Pancreas (tissue), 10 donors: Measurements from ENCODE around the gene CCER1. TPM values are rescaled to one million over a fixed set of nuclear protein-coding genes. Genes with fewer than 3 reads are reported as not detected.

Experiments used
- ATAC-seq, 4 donors: fragments of 200-7000 bp; cut with Tn5 transposase; one replicate each; pipeline versions ENCODE4 v1.8.0 to v1.9.1; 2020; ENCODE audit warnings: mild to moderate bottlenecking in 4 of 4, moderate library complexity in 4 of 4
- DNase-seq, 6 donors: peaks; one replicate each; pipeline ENCODE4 v3.0.0-alpha.2; 2020
- FAIRE-seq: peaks from 2 replicates; lab custom pipeline; 2012; peaks lifted over from hg19 to GRCh38; lab: Jason Lieb, UNC
- H3K27ac ChIP-seq, 4 donors: fragments of 200-600 bp; sonication (generic); 1 replicate in 3 of 4; 2 replicates in 1 of 4; pipeline versions ENCODE4 v1.5.0 to v1.8.0; 2020
- H3K27me3 ChIP-seq, 4 donors: fragments of 200-600 bp; one replicate each; pipeline ENCODE4 v1.8.0; 2021
- H3K36me3 ChIP-seq, 3 donors: fragments of 200-600 bp; sonication (generic) in 1 of 3; one replicate each; pipeline versions ENCODE4 v1.5.0 to v1.8.0; 2020 to 2021
- H3K4me1 ChIP-seq, 3 donors: fragments of 200-600 bp; one replicate each; pipeline ENCODE4 v1.8.0; 2021
- H3K4me3 ChIP-seq, 4 donors: fragments of 200-600 bp; sonication (generic) in 2 of 4; one replicate each; pipeline versions ENCODE4 v1.5.0 to v1.8.0; 2020 to 2021
- H3K9me3 ChIP-seq, 4 donors: fragments of 200-600 bp; one replicate each; pipeline ENCODE4 v1.8.0; 2021
- CTCF ChIP-seq, 4 donors: fragments of 200-600 bp; sonication (generic) in 3 of 4; IDR thresholded peaks; one replicate each; pipeline versions ENCODE4 v1.5.0 to v1.8.0; 2021; ENCODE audit warnings: antibody characterized with exemption in 4 of 4
- WGBS, 2 donors: extraction: QIAGEN DNeasy Blood & Tissue Kit; methylation state at CpG; one replicate each; pipeline ENCODE4 v1.1.7; 2013; 5-methylcytosine and 5-hydroxymethylcytosine counted together
- intact Hi-C, 3 donors: fragments of 100-400 bp; cut with DNase I; formaldehyde crosslinking; loops; one replicate each; pipeline versions ENCODE4 v1.11.1 to v1.14.2; 2022
- polyA plus RNA-seq, 2 donors: library from polyadenylated mRNA; stranded (reverse); fragments of 200-250 nt; gene quantifications; one replicate each; pipeline ENCODE4 v1.2.3, GENCODE V29; 2013
- total RNA-seq, 6 donors: library from RNA; stranded (reverse); fragmentation: NEBNext Ultra II Directional in 4 of 6; extraction: Animal tissue kit (Norgen Biotek cat#: 25700) in 4 of 6; gene quantifications; one replicate each; pipeline versions ENCODE4 v1.2.1 to v1.2.4, GENCODE V29; 2021 to 2023
- donor health status: healthy with polysubstance abuse.
- donor health status: DM: no; HTN: no; CAD: no; lungs with moderate emphysema.
- donor health status: DM: no; HTN: no; CAD: no.
- donor health status: control.
- donor health status: control.
- donor health status: Bipolar disorder and iron deficiency.
- donor health status: DM: yes; HTN: yes; CAD: no.
- donor health status: DM: no; HTN: no; CAD: no.
- donor health status: DM: no; HTN: no; CAD: no.
- donor health status: DM: yes; HTN: yes; CAD: no.

CCER1 gene
- total and polyA plus RNA-seq, 8 donors = not detected

- no peak for ATAC-seq
- intact Hi-C loops = loop anchor here in 1 of 3 donors (10.0 kb wide), 1 partner anchor 384 kb away; no protein-coding TSS in a partner anchor
- TF ChIP-seq CTCF (IDR thresholded peaks at IDR 0.05) = no peak
- DNase-seq = no peak
- no peaks in the 10 kb centered on the region for H3K4me1 ChIP-seq
- no peaks in the 10 kb centered on the region for H3K36me3 ChIP-seq
- no peaks in the 10 kb centered on the region for H3K9me3 ChIP-seq
- no peaks in the 10 kb centered on the region for H3K27me3 ChIP-seq
- FAIRE-seq = no peak
- no peak overlapping the region for H3K27ac ChIP-seq
- no peak overlapping the region for H3K4me3 ChIP-seq
These were observed 15.9 kb upstream of the CCER1 start for GRCh38 chr12:90970911-90971310.

DNA sequence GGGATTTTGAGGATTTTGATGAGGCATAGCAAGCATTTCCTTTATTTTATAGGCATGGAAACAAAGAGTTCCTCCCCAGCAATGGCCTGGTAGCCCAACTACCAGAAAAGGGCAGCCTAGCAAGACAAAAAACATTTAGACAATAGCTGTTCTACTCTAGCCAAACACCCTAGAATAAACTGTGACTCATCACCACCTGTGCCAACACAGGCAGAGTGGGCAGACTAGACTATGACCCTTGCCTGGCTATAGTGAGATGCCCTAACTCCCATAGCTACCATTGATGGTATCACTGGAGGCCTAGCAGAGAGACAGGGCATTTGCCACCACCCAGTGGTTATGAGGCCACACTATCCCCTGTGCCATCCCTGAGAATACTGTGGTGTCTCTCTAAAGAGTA is 15.5 kb upstream of the CCER1 start:
- H3K27me3 ChIP-seq = no peaks in the 10 kb centered on the region
- H3K4me3 ChIP-seq = no peak overlapping the region
- TF ChIP-seq CTCF (IDR thresholded peaks at IDR 0.05) = no peak
- ATAC-seq (no peak), DNase-seq (no peak), FAIRE-seq (no peak)
- no peaks in the 10 kb centered on the region for H3K4me1 ChIP-seq
- no peaks in the 10 kb centered on the region for H3K36me3 ChIP-seq
- H3K9me3 ChIP-seq = no peaks in the 10 kb centered on the region
- H3K27ac ChIP-seq = no peak overlapping the region
- intact Hi-C loops = loop anchor here in 1 of 3 donors (10.0 kb wide), 1 partner anchor 384 kb away; no protein-coding TSS in a partner anchor

DNA sequence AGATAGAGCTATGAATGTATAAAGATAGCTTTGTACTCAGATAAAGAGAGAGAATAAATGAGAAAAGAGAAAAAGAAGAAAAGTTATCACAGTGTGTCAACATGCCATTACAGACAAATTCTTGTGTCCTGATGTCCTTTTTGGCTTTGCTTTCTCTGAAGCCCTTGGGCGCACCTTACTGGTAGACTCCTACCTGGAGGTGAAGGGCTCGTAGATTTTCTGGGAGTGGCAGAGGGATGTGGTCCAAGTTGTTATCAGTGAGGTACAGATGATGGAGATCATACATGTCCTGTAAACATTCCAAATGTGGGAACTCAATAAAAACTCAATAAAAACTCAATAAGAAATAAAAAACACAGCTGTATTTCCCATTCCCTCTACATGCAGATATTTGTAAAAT is 14.9 kb upstream of the CCER1 start:
- intact Hi-C loops = loop anchor here in 1 of 3 donors (10.0 kb wide), 1 partner anchor 385 kb away; no protein-coding TSS in a partner anchor
- WGBS, 2 donors = 83 to 100% methylated on average over 2 of the region's 2 CpGs
- Histone ChIP-seq H3K27me3 (no peaks in the 10 kb centered on the region), H3K27ac (no peak overlapping the region), H3K36me3 (no peaks in the 10 kb centered on the region), H3K4me3 (no peak overlapping the region), H3K4me1 (no peaks in the 10 kb centered on the region), H3K9me3 (no peaks in the 10 kb centered on the region)
- no peak for DNase-seq
- no peak for TF ChIP-seq CTCF (IDR thresholded peaks at IDR 0.05)
- no peak for FAIRE-seq
- no peak for ATAC-seq

DNA sequence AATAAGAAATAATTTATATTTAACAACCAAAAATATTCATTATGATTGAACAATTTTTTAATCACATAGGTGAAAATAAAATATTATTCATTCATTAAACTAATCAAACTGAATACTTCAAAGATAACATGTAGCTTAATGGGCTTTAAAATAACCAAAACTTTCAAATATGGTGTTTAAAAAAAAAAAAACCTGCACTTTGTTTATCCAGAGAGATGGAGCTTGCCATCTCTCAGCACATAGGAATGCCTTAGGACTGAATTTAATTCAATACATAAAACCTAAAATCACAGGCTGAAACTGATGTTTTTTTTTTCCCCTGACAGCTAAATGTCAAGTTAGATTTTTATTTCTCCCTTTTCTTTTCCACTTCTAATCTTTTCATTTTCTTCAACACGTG is 14.4 kb upstream of the CCER1 start:
- TF ChIP-seq CTCF (IDR thresholded peaks at IDR 0.05) = no peak
- no peaks in the 10 kb centered on the region for H3K4me1 ChIP-seq
- H3K36me3 ChIP-seq = no peaks in the 10 kb centered on the region
- FAIRE-seq = no peak
- intact Hi-C loops = no loop called here
- H3K4me3 ChIP-seq = no peak overlapping the region
- ATAC-seq = no peak
- WGBS, 2 donors = 0 to 5% methylated on average over 1 of the region's 1 CpG
- no peak for DNase-seq
- H3K27ac ChIP-seq = no peak overlapping the region
- H3K27me3 ChIP-seq = no peaks in the 10 kb centered on the region
- H3K9me3 ChIP-seq = no peaks in the 10 kb centered on the region

DNA sequence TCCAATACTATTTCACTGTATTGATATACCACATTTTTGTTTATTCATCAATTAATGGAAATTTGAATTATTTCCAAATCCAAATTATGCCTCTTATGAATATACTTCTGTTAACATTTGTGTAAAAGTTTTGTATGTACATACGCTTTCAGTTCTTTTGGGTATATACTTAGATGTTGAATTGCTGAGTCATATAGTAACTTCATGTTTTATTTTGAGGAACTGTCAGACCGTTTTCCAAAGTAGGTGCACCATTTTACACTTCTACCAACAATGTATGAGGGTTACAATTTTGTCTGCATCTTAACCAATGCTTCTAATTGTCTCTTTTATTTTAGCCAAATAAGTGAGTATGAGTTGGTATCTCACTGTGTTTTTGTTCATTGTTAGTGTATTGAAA is 10.2 kb upstream of the CCER1 start:
- DNase-seq (no peak), ATAC-seq (no peak), FAIRE-seq (no peak)
- intact Hi-C loops = no loop called here
- Histone ChIP-seq H3K4me1 (no peaks in the 10 kb centered on the region), H3K36me3 (no peaks in the 10 kb centered on the region), H3K4me3 (no peak overlapping the region), H3K27ac (no peak overlapping the region), H3K27me3 (no peaks in the 10 kb centered on the region), H3K9me3 (no peaks in the 10 kb centered on the region)
- WGBS, 2 donors = 76 to 86% methylated on average over 2 of the region's 2 CpGs
- TF ChIP-seq CTCF (IDR thresholded peaks at IDR 0.05) = no peak
